GM19193 (cell line): Measurements from ENCODE around the gene MORC1.

ENCODE experiments used
- POLR2A ChIP-seq: IDR thresholded peaks from 4 replicates; pipeline ENCODE4 v1.6.1; 2011; ENCODE audit not compliant: insufficient read depth, insufficient read length; ENCODE audit errors: extremely low read depth

The MORC1 gene

GRCh38 chr3:109070211-109070610 is 47.7 kb downstream of the MORC1 start:
- TF ChIP-seq POLR2A, result no peak

- no peak for TF ChIP-seq POLR2A
Measured at GRCh38 chr3:109066864-109067263, 51.1 kb downstream of the MORC1 start.

- TF ChIP-seq POLR2A, result no peak
Measured at GRCh38 chr3:109059264-109059663, 58.7 kb downstream of the MORC1 start.

DNA sequence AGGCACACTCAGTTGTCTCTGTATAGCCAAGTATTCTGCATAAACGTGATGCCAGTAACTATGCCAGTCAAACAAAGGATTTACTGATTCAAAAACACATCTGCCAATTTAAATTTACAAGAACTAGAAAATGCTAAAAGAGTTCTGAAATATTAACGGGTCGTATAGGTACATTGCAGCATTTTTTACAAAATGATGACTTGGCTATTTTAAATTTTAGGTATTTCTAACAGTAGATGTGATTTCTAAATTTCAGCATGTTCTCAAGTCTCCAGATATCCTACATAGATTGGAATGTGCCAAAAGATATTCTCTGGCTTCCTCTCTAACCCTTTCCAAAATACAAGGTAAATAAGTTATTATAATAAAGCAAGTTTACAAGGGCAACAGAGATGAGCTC is 60.3 kb downstream of the MORC1 start:
- TF ChIP-seq POLR2A, result no peak

GRCh38 chr3:109057056-109057455 is 60.9 kb downstream of the MORC1 start:
- TF ChIP-seq POLR2A, result no peak

DNA sequence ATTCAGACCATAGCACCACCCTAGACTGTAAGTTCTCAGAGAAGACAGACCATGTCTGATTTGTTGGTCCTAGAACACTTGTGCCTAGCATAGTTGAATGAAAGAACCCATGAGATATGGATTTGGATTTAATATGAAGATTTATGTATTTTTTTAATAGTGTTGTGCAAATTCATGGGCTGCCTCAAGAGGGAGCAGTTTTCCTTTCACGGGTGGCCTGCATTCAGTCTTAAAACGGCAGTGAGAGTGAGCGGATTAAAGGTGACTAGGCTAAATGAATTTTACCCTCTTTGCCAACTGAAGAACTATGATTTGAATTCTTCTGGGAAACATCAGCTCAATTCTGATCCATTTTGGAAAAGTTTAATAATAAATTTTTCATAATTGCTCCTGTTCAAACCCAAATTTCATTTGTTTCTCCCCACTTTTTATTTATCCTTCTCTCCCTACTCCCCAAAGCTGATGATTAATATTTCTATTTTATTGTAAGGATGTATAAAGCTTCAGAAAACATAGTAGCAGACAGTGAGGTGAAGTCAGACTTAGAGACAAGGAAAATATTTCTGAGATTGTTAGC is 67.3 kb downstream of the MORC1 start:
- no peak for TF ChIP-seq POLR2A

DNA sequence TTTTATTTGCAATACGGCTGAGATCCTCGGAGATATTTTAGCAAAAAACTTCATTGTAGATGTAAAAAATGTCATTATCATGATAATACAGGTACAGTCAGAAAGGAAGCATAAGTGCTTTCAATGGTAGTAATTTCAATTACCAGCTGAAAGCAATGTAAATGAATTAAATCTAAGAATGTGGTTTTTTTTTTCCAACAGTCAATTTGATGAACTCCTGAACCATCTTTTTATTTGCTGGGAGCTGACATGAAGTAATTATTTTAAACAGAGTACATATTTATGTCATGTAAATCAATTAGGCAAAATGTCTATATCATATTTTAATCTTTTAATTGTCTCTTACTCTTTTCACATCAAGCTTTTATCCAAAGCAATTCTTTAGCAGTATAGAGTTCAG is 70.6 kb downstream of the MORC1 start:
- TF ChIP-seq POLR2A, result no peak

DNA sequence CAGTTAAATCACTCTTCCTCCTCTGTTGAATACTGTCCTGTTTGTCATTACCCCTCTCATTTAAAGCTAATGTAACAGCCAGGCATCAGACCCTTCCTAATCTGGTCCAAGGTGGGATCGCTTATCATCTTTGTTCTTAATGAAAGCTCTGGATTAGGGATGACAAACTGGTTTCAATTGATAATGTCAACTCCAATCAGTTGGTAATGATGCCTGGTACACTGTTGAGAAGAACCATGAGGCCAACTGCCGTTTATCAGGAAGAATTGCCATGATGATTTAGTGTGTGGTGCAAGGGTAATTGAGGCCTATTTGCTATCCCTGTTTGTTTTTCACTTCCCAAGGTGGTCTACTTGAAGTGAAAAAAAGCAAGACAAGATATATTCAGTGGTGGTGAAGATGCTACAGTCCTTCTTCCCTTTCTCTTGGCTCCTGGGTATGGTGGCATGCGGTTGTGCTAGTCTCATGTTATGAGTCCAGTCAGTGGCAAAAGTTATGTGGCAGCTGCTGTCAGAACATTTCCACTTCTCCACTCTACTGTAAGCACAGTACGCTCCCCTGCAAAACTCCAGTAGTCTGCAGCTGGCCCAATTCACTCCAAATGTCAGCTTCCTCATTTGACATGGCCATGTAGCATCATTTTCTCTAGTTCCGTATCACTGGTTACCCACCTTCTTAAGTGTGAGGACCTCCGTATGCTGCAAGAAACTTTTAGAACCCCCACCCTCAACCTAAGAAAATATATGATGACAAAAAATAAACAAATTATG is 72.5 kb downstream of the MORC1 start:
- no peak for TF ChIP-seq POLR2A

- no peak for TF ChIP-seq POLR2A
Measured at GRCh38 chr3:109035082-109035481, 82.9 kb downstream of the MORC1 start.

DNA sequence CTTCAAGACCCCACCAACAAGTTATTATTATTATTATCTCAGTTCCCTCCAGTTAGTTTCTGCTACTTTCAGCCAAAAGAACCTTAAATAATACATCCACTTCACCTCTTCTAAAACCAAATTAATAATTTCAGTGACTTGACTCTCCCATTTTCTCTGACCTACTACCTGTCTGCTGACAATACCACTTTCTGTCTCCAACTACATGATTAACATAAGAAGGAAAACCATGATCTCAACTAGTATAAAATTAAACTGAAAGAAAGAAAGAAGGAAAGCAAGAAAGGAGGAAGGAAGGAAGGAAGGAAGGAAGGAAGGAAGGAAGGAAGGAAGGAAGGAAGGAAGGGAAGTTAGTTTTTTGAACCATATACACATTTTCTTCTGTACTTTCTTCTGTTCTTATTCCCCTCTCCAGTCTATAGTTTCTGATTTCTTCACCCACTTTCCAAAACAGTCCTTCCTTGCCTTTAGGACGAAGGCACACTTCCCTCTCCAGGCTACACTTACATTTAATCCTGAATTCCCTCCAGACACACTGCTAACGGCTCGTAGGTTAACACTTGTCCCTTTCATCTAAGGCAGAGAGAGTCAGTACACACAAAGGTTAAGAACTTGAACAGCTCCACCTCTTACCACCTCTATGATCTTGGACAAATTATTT is 84.8 kb downstream of the MORC1 start:
- no peak for TF ChIP-seq POLR2A

- no peak for TF ChIP-seq POLR2A
Measured at GRCh38 chr3:109028753-109029152, 89.2 kb downstream of the MORC1 start.

DNA sequence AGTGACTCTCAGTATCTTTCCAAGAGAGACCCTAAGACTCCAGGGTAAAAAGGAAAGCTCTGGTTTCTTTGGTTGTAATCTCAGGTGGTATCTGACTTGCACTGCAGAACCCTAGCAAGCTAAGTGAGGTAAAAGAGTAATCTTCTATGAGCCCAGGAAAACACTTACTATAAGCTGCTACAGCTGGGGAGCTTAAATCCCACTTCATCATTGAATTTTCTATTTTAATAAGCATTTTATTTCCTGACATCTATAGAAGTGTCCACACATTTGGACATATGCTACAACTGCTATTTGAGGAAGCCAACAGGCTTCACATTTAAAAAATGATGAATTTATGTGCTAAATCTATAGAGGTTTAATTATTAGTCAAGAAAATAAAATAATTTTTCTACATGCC is 91.1 kb downstream of the MORC1 start:
- no peak for TF ChIP-seq POLR2A

DNA sequence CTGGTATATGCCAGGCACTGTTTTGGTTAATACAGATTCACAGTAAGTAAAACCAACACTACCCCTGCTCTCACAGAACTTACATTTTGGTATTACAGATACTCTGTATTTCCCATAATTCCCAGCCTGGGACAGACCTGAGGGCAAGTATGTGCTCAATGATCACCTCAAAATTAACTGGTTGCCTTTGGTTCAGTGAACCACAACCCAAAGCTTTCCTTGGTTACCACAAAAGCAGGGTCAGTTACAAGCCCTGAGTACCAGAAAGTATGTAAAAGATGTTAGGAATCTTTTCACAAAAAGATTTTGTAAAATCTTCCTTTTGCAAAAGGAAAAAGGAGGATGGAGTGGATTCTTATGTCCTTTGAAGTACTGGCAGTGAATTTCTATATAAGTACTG is 92.0 kb downstream of the MORC1 start:
- TF ChIP-seq POLR2A, result no peak

DNA sequence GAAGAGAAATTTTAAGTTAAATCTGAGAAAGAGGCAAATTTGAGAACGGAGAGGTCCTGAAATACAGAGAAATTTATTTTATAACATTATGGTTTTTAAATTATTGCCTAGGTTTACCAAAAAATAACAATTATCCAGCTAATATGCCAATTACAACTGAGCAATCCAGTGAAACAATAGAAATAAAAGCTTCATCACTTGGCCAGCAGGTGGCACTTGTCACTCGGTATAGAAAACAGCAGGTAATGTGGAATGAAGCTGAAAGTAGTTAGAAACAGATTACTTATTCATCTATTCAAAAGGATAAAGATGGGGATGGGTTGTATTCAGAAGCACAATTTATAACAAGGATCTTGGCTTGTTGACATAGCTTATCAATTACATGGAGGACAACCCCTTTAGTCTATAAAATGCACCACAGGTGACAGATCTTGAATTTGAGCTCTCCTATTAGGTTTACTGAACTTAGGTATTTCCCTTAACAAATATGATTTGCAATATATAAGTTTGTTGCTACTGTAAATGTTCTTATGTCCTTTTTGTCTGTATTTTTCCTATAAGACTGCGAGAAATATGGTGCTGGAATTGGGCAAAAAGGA is 94.2 kb downstream of the MORC1 start:
- no peak for TF ChIP-seq POLR2A

GRCh38 chr3:109023167-109023566 is 94.8 kb downstream of the MORC1 start:
- TF ChIP-seq POLR2A, result no peak

- no peak for TF ChIP-seq POLR2A
Measured at GRCh38 chr3:109021556-109021955, 96.4 kb downstream of the MORC1 start.
